ENCODE data around the gene KRAS.

The KRAS gene

GRCh38 chr12:25256005-25256404 lies 5.3 kb upstream of the KRAS start:
- no peak for DNase-seq (ENCODE audit: low spot score)

- DNase-seq (ENCODE audit: low spot score), result no peak
These were observed 3.6 kb upstream of the KRAS start for GRCh38 chr12:25254271-25254880.

- no peak for DNase-seq (ENCODE audit: low spot score)
These were observed 2.8 kb upstream of the KRAS start for GRCh38 chr12:25253371-25254068.

GRCh38 chr12:25252946-25253345 lies 2.2 kb upstream of the KRAS start:
- no peak for DNase-seq (ENCODE audit: low spot score)

- no peak for DNase-seq (ENCODE audit: low spot score)
These were observed 1.0 kb upstream of the KRAS start for GRCh38 chr12:25251769-25252168.

- peak; percentile 37 for DNase-seq (ENCODE audit: low spot score)
These were observed 594 bp downstream of the KRAS start for GRCh38 chr12:25249931-25250738.

- DNase-seq (ENCODE audit: low spot score), result no peak
These were observed 2.0 kb downstream of the KRAS start for GRCh38 chr12:25248732-25249131.

- DNase-seq (ENCODE audit: low spot score), result no peak
These were observed 2.6 kb downstream of the KRAS start for GRCh38 chr12:25248137-25248536.

GRCh38 chr12:25245491-25245890 lies 5.2 kb downstream of the KRAS start:
- no peak for DNase-seq (ENCODE audit: low spot score)

GRCh38 chr12:25243680-25243990 lies 7.1 kb downstream of the KRAS start:
- no peak for DNase-seq (ENCODE audit: low spot score)

- DNase-seq (ENCODE audit: low spot score), result no peak
These were observed 7.6 kb downstream of the KRAS start for GRCh38 chr12:25242981-25243679.

GRCh38 chr12:25241167-25242020 lies 9.3 kb downstream of the KRAS start:
- DNase-seq (ENCODE audit: low spot score), result peak; percentile 70

GRCh38 chr12:25236626-25237025 lies 14.1 kb downstream of the KRAS start:
- no peak for DNase-seq (ENCODE audit: low spot score)

GRCh38 chr12:25236190-25236589 lies 14.5 kb downstream of the KRAS start:
- DNase-seq (ENCODE audit: low spot score), result no peak

- no peak for DNase-seq (ENCODE audit: low spot score)
These were observed 37.4 kb downstream of the KRAS start for GRCh38 chr12:25213338-25213737.

GRCh38 chr12:25208554-25208953 lies 42.2 kb downstream of the KRAS start:
- no peak for DNase-seq (ENCODE audit: low spot score)

- no peak for DNase-seq (ENCODE audit: low spot score)
These were observed 42.9 kb downstream of the KRAS start for GRCh38 chr12:25207846-25208245.

GRCh38 chr12:25207411-25207810 lies 43.3 kb downstream of the KRAS start:
- no peak for DNase-seq (ENCODE audit: low spot score)

GRCh38 chr12:25202137-25202536 lies 48.6 kb downstream of the KRAS start:
- no peak for DNase-seq (ENCODE audit: low spot score)

- no peak for DNase-seq (ENCODE audit: low spot score)
These were observed 50.0 kb downstream of the KRAS start for GRCh38 chr12:25200703-25201102.

- DNase-seq (ENCODE audit: low spot score), result no peak
These were observed 53.1 kb downstream of the KRAS start for GRCh38 chr12:25197608-25198007.

All from CD4-positive, alpha-beta T cell treated with Interleukin-2 at 100 ng/mL for 4 hours (primary cell).